ENCODE data around the gene NXF3.

DNA sequence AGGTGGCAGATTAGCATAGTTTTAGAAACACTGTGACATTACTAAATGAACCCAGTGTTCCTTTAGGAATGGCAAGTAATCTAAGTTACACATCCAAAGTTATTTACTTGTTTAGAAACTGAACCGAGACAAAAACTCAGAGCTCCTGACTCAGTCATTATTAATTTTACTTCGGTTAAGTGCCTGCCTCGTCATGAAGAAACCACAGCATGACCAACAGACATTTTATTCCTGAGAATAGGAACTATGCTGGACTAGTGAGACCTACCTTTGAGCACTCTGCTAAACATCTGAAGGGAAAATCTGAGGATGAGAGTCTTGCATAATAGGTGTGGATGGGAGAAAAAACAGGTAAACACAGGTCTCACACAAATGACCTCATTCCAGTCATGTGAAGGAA lies 31.5 kb downstream of the NXF3 start:
- TF ChIP-seq, protein P1, sequence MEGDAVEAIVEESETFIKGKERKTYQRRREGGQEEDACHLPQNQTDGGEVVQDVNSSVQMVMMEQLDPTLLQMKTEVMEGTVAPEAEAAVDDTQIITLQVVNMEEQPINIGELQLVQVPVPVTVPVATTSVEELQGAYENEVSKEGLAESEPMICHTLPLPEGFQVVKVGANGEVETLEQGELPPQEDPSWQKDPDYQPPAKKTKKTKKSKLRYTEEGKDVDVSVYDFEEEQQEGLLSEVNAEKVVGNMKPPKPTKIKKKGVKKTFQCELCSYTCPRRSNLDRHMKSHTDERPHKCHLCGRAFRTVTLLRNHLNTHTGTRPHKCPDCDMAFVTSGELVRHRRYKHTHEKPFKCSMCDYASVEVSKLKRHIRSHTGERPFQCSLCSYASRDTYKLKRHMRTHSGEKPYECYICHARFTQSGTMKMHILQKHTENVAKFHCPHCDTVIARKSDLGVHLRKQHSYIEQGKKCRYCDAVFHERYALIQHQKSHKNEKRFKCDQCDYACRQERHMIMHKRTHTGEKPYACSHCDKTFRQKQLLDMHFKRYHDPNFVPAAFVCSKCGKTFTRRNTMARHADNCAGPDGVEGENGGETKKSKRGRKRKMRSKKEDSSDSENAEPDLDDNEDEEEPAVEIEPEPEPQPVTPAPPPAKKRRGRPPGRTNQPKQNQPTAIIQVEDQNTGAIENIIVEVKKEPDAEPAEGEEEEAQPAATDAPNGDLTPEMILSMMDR (IDR thresholded peaks at IDR 0.05), result no peak
- no peak for TF ChIP-seq POLR2A (IDR thresholded peaks at IDR 0.05)

Data from adrenal gland (tissue), 5 donors.